Measurements from ENCODE around the gene ACOXL.

The ACOXL gene

GRCh38 chr2:110858135-110858725, 125.9 kb downstream of the ACOXL start:
- DNase-seq (ENCODE audit: low spot score) = peak; percentile 79

- DNase-seq (ENCODE audit: low spot score) = no peak
Observed at GRCh38 chr2:110858993-110859701, 126.8 kb downstream of the ACOXL start.

GRCh38 chr2:110860630-110861029, 128.3 kb downstream of the ACOXL start:
- no peak for DNase-seq (ENCODE audit: low spot score)

GRCh38 chr2:110861616-110862260, 129.4 kb downstream of the ACOXL start:
- DNase-seq (ENCODE audit: low spot score) = no peak

GRCh38 chr2:110863726-110864125, 131.4 kb downstream of the ACOXL start:
- no peak for DNase-seq (ENCODE audit: low spot score)

- DNase-seq (ENCODE audit: low spot score) = no peak
Observed at GRCh38 chr2:110864176-110864575, 131.8 kb downstream of the ACOXL start.

- DNase-seq (ENCODE audit: low spot score) = no peak
Observed at GRCh38 chr2:110864731-110865130, 132.4 kb downstream of the ACOXL start.

- DNase-seq (ENCODE audit: low spot score) = peak; percentile 53
Observed at GRCh38 chr2:110865188-110865587, 132.8 kb downstream of the ACOXL start.

- DNase-seq (ENCODE audit: low spot score) = no peak
Observed at GRCh38 chr2:110866045-110866444, 133.7 kb downstream of the ACOXL start.

- DNase-seq (ENCODE audit: low spot score) = no peak
Observed at GRCh38 chr2:110866466-110866865, 134.1 kb downstream of the ACOXL start.

GRCh38 chr2:110867078-110867477, 134.7 kb downstream of the ACOXL start:
- no peak for DNase-seq (ENCODE audit: low spot score)

GRCh38 chr2:110868971-110869370, 136.6 kb downstream of the ACOXL start:
- no peak for DNase-seq (ENCODE audit: low spot score)

- DNase-seq (ENCODE audit: low spot score) = no peak
Observed at GRCh38 chr2:110869472-110870446, 137.4 kb downstream of the ACOXL start.

GRCh38 chr2:110870545-110870944, 138.2 kb downstream of the ACOXL start:
- no peak for DNase-seq (ENCODE audit: low spot score)

GRCh38 chr2:110871637-110872036, 139.3 kb downstream of the ACOXL start:
- no peak for DNase-seq (ENCODE audit: low spot score)

GRCh38 chr2:110872521-110872920, 140.1 kb downstream of the ACOXL start:
- DNase-seq (ENCODE audit: low spot score) = no peak

GRCh38 chr2:110873056-110873502, 140.7 kb downstream of the ACOXL start:
- no peak for DNase-seq (ENCODE audit: low spot score)

- no peak for DNase-seq (ENCODE audit: low spot score)
Observed at GRCh38 chr2:110873597-110874452, 141.5 kb downstream of the ACOXL start.

GRCh38 chr2:110874453-110875383, 142.3 kb downstream of the ACOXL start:
- no peak for DNase-seq (ENCODE audit: low spot score)

GRCh38 chr2:110875384-110875725, 143.0 kb downstream of the ACOXL start:
- DNase-seq (ENCODE audit: low spot score) = no peak

All from CD4-positive, alpha-beta T cell treated with Interleukin-15 for 4 hours (primary cell).